GM12874 (cell line): Measurements from ENCODE around the gene MIER1.

Experiments
- CTCF ChIP-seq: IDR thresholded peaks from 2 replicates; pipeline ENCODE4 v1.5.1; 2011; ENCODE audit warnings: low read depth, mild to moderate bottlenecking, control low read depth, low read length, moderate library complexity; ENCODE audit not compliant: insufficient read depth

Gene MIER1

GRCh38 chr1:67005068-67005467 is 80.3 kb downstream of the MIER1 start:
- no peak for TF ChIP-seq CTCF

GRCh38 chr1:67009792-67010191 is 85.0 kb downstream of the MIER1 start:
- no peak for TF ChIP-seq CTCF

GRCh38 chr1:67013573-67013972 is 88.8 kb downstream of the MIER1 start:
- no peak for TF ChIP-seq CTCF

GRCh38 chr1:67018574-67018973 is 93.8 kb downstream of the MIER1 start:
- no peak for TF ChIP-seq CTCF

GRCh38 chr1:67019121-67019520 is 94.3 kb downstream of the MIER1 start:
- TF ChIP-seq CTCF, result no peak

- no peak for TF ChIP-seq CTCF
Observed at GRCh38 chr1:67019600-67020136, 94.9 kb downstream of the MIER1 start.

GRCh38 chr1:67020304-67020703 is 95.5 kb downstream of the MIER1 start:
- TF ChIP-seq CTCF, result no peak
